Ectodermal cell (in vitro differentiated cells): ENCODE data around the gene TJP3.

ENCODE experiments used
- H3K27ac ChIP-seq: 2 replicates; pipeline ENCODE4 v1.7.0; 2013; ENCODE audit warnings: mild to moderate bottlenecking, low read depth, low read length; ENCODE audit not compliant: insufficient read depth, poor library complexity, severe bottlenecking
- H3K27me3 ChIP-seq: 2 replicates; pipeline ENCODE4 v1.7.0; 2013; ENCODE audit warnings: mild to moderate bottlenecking, low read length; ENCODE audit not compliant: insufficient read depth, control insufficient read depth, poor library complexity, severe bottlenecking
- H3K36me3 ChIP-seq: one replicate; pipeline ENCODE4 v1.7.0; 2013; ENCODE audit warnings: low read length; ENCODE audit not compliant: control insufficient read depth, insufficient read depth
- H3K4me1 ChIP-seq: one replicate; pipeline ENCODE4 v1.7.0; 2013; ENCODE audit warnings: low read length; ENCODE audit not compliant: control insufficient read depth, insufficient read depth
- H3K4me3 ChIP-seq: 2 replicates; pipeline ENCODE4 v1.7.0; 2013; ENCODE audit warnings: low read depth, low read length, control low read depth; ENCODE audit not compliant: insufficient read depth
- H3K9me3 ChIP-seq: 2 replicates; pipeline ENCODE4 v1.7.0; 2013; ENCODE audit warnings: mild to moderate bottlenecking, low read length, moderate library complexity; ENCODE audit not compliant: control insufficient read depth
- WGBS, 2 experiments: methylation state at CpG; one replicate each; pipeline ENCODE4 v1.1.7; 2013; ENCODE audit warnings: missing lambda C conversion rate in 2 of 2; 5-methylcytosine and 5-hydroxymethylcytosine counted together

The TJP3 gene

DNA sequence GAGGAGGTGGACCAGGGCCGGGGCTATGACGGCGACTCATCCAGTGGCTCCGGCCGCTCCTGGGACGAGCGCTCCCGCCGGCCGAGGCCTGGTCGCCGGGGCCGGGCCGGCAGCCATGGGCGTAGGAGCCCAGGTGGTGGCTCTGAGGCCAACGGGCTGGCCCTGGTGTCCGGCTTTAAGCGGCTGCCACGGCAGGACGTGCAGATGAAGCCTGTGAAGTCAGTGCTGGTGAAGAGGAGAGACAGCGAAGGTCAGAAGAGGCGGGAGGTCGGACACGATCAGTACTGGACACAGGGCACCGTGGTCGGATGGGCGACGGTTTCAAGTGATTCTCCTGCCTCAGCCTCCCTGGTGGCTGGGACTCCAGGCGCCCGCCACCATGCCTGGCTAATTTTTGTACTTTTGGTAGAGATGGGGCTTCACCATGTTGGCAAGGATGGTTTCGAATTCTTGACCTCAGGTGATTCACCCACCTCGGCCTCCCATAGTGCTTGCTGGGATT is 22.3 kb downstream of the TJP3 start:
- Histone ChIP-seq H3K36me3 (no peaks in the 10 kb centered on the region), H3K9me3 (no peaks in the 10 kb centered on the region), H3K4me3 (no peak overlapping the region), H3K27ac (no peak overlapping the region), H3K27me3 (no peaks in the 10 kb centered on the region), H3K4me1 (no peaks in the 10 kb centered on the region)
- 92 to 93% methylated on average over 32 of the region's 32 CpGs for WGBS, 2 experiments

GRCh38 chr19:3732108-3732507 is 23.9 kb downstream of the TJP3 start:
- H3K36me3 ChIP-seq, result no peaks in the 10 kb centered on the region
- H3K4me1 ChIP-seq, result no peaks in the 10 kb centered on the region
- no peak overlapping the region for H3K27ac ChIP-seq
- no peak overlapping the region for H3K4me3 ChIP-seq
- no peaks in the 10 kb centered on the region for H3K27me3 ChIP-seq
- 87 to 94% methylated on average over 1 of the region's 1 CpG for WGBS, 2 experiments
- no peaks in the 10 kb centered on the region for H3K9me3 ChIP-seq

- Histone ChIP-seq H3K36me3 (no peaks in the 10 kb centered on the region), H3K4me1 (no peaks in the 10 kb centered on the region), H3K27me3 (no peaks in the 10 kb centered on the region), H3K27ac (no peak overlapping the region), H3K4me3 (no peak overlapping the region), H3K9me3 (no peaks in the 10 kb centered on the region)
- 88 to 89% methylated on average over 20 of the region's 20 CpGs for WGBS, 2 experiments
Observed at GRCh38 chr19:3733549-3734309, 25.5 kb downstream of the TJP3 start.

GRCh38 chr19:3734310-3734600 is 26.1 kb downstream of the TJP3 start:
- no peak overlapping the region for H3K4me3 ChIP-seq
- H3K9me3 ChIP-seq, result no peaks in the 10 kb centered on the region

GRCh38 chr19:3736106-3736724 is 28.0 kb downstream of the TJP3 start:
- no peaks in the 10 kb centered on the region for H3K4me1 ChIP-seq
- no peaks in the 10 kb centered on the region for H3K36me3 ChIP-seq
- H3K4me3 ChIP-seq, result no peak overlapping the region
- H3K27ac ChIP-seq, result no peak overlapping the region
- no peaks in the 10 kb centered on the region for H3K27me3 ChIP-seq
- H3K9me3 ChIP-seq, result no peaks in the 10 kb centered on the region
- WGBS, 2 experiments, result 91 to 93% methylated on average over 21 of the region's 21 CpGs

More at GRCh38 chr19:3734310-3734600, 26.1 kb downstream of the TJP3 start:
- Histone ChIP-seq H3K27me3 (no peaks in the 10 kb centered on the region), H3K4me1 (no peaks in the 10 kb centered on the region), H3K27ac (no peak overlapping the region), H3K36me3 (no peaks in the 10 kb centered on the region)
- WGBS, 2 experiments, result 96% methylated on average over 14 of the region's 14 CpGs

DNA sequence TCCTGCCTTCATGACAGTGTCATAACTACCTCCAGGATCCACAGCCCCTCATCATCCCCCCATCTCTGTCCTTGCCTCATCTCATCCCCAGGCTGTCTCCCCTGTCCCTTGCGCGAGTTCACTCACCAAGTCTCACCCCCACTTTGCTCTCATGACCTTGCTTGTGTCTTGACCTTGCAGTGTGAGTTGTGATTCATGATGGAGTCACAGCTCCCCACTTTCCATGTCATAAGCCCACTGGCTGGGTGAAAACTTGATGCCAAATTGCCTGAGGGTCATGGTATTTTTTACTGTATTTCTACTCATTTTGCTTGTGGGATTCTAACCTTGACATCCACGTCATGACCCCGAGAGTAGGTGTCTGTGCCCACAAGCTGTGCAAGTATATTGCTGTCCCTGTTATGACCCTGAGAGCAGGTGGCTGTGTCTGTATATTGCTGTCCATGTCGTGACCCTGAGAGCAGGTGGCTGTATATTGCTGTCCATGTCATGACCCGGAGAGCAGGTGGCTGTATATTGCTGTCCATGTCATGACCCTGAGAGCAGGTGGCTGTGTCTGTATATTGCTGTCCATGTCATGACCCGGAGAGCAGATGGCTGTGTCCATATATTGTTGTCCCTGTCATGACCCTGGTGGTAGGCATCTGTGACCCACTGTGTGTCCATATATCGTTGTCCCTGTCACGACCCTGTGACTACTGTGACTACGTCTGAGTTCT is 29.5 kb downstream of the TJP3 start:
- 93% methylated on average over 10 of the region's 10 CpGs for WGBS, 2 experiments
- no peaks in the 10 kb centered on the region for H3K36me3 ChIP-seq
- H3K4me3 ChIP-seq, result no peak overlapping the region
- H3K27ac ChIP-seq, result no peak overlapping the region
- no peaks in the 10 kb centered on the region for H3K4me1 ChIP-seq
- no peaks in the 10 kb centered on the region for H3K9me3 ChIP-seq
- no peaks in the 10 kb centered on the region for H3K27me3 ChIP-seq

DNA sequence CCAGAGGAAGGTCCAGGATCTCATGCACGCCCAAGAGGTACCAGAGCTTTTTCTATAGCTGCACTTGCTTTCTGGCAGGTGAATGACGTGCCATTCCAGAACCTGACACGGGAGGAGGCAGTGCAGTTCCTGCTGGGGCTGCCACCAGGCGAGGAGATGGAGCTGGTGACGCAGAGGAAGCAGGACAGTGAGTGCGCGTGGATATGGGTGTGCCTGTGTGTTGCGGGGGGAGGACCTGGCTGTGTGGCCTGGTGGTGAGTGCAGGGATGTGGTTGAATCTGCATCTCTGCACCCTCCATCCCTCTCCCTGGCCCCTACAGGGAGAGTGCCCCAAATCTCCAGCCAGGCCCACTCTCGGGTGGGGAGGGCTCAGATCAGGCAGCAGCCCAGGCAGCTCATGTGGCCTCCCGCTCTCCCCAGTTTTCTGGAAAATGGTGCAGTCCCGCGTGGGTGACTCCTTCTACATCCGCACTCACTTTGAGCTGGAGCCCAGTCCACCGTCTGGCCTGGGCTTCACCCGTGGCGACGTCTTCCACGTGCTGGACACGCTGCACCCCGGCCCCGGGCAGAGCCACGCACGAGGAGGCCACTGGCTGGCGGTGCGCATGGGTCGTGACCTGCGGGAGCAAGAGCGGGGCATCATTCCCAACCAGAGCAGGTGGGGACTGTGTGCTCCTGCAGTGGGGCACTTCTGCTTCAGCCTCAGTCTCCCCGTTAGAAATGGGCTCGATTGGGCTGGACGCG is 30.5 kb downstream of the TJP3 start:
- H3K9me3 ChIP-seq, result no peaks in the 10 kb centered on the region
- no peaks in the 10 kb centered on the region for H3K27me3 ChIP-seq
- no peaks in the 10 kb centered on the region for H3K4me1 ChIP-seq
- WGBS, 2 experiments, result 94 to 95% methylated on average over 32 of the region's 32 CpGs
- no peak overlapping the region for H3K27ac ChIP-seq
- H3K4me3 ChIP-seq, result no peak overlapping the region
- no peaks in the 10 kb centered on the region for H3K36me3 ChIP-seq

GRCh38 chr19:3740431-3740830 is 32.2 kb downstream of the TJP3 start:
- Histone ChIP-seq H3K36me3 (no peaks in the 10 kb centered on the region), H3K4me1 (no peaks in the 10 kb centered on the region), H3K27ac (no peak overlapping the region), H3K27me3 (no peaks in the 10 kb centered on the region), H3K4me3 (no peak overlapping the region), H3K9me3 (no peaks in the 10 kb centered on the region)
- WGBS, 2 experiments, result 95 to 96% methylated on average over 24 of the region's 24 CpGs

GRCh38 chr19:3743486-3743885 is 35.3 kb downstream of the TJP3 start:
- Histone ChIP-seq H3K4me1 (no peaks in the 10 kb centered on the region), H3K27ac (no peak overlapping the region), H3K9me3 (no peaks in the 10 kb centered on the region), H3K27me3 (no peaks in the 10 kb centered on the region), H3K4me3 (no peak overlapping the region), H3K36me3 (no peaks in the 10 kb centered on the region)
- WGBS, 2 experiments, result 92 to 96% methylated on average over 2 of the region's 2 CpGs
